Thymus (tissue), 11 donors: ENCODE measurements around the gene USF2. TPM values are rescaled to one million over a fixed set of nuclear protein-coding genes. Genes with fewer than 3 reads are reported as not detected.
"Not testable (repeated sequence)": the region's sequence is repeated elsewhere in the genome, so short reads cannot be mapped to it uniquely, and the experiment has no call there.

Experiments
- DNase-seq, 9 donors: peaks; one replicate each; pipeline ENCODE4 v3.0.0-alpha.2; 2013; ENCODE audit warnings: low spot score in 9 of 9, low read depth in 6 of 9, missing footprints in 1 of 9
- H3K27ac ChIP-seq, 2 donors: one replicate each; pipeline ENCODE4 v1.5.1; 2013; ENCODE audit warnings: control low read depth in 1 of 2, low read depth in 1 of 2, low read length in 1 of 2, mild to moderate bottlenecking in 1 of 2, moderate library complexity in 1 of 2
- H3K27me3 ChIP-seq, 2 donors: one replicate each; pipeline ENCODE4 v1.5.1; 2013; ENCODE audit warnings: low read length in 1 of 2; ENCODE audit not compliant: control insufficient read depth in 2 of 2, insufficient read depth in 1 of 2
- H3K36me3 ChIP-seq, 2 donors: one replicate each; pipeline ENCODE4 v1.5.1; 2013; ENCODE audit warnings: low read length in 1 of 2, mild to moderate bottlenecking in 1 of 2, moderate library complexity in 1 of 2; ENCODE audit not compliant: control insufficient read depth in 2 of 2, insufficient read depth in 2 of 2
- H3K4me1 ChIP-seq, 2 donors: one replicate each; pipeline ENCODE4 v1.5.1; 2013; ENCODE audit warnings: low read length in 2 of 2; ENCODE audit not compliant: control insufficient read depth in 2 of 2, insufficient read depth in 2 of 2
- H3K4me3 ChIP-seq, 2 donors: one replicate each; pipeline ENCODE4 v1.5.1; 2013; ENCODE audit warnings: low read length in 2 of 2, control low read depth in 1 of 2, mild to moderate bottlenecking in 1 of 2
- H3K9me3 ChIP-seq, 2 donors: one replicate each; pipeline ENCODE4 v1.5.1; 2013; ENCODE audit warnings: low read length in 1 of 2, mild to moderate bottlenecking in 1 of 2; ENCODE audit not compliant: control insufficient read depth in 2 of 2, insufficient read depth in 1 of 2
- WGBS: extraction: QIAGEN DNeasy Blood & Tissue Kit; methylation state at CpG from one replicate; pipeline ENCODE4 v1.1.7; 2013; 5-methylcytosine and 5-hydroxymethylcytosine counted together
- polyA plus RNA-seq: library from polyadenylated mRNA; stranded (reverse); fragments of 200-250 nt; gene quantifications from one replicate; pipeline ENCODE4 v1.2.3, GENCODE V29; 2013
- total RNA-seq: library from RNA; stranded (reverse); fragments of 120-200 nt; gene quantifications from one replicate; pipeline ENCODE4 v1.2.4, GENCODE V29; 2013
- donor health status: healthy.

USF2 gene
- total and polyA plus RNA-seq, 2 donors = 58.8 to 151 TPM

DNA sequence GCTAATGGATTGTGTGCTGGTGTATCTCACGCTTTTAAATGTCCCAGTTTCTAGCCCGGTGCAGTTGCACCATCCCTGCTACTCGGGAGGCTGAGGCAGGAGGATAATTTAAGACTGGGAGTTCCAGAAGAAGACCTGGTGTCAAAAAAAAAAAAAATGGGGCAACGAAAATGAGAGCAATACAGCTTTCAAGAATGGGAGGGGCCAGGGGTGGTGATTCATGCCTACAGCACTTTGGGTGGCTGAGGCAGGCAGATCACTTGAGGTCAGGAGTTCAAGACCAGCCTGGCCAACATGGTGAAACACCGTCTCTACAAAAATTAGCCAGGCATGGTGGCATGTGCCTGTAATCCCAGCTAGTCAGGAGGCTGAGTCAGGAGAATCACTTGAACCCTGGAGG lies 17.3 kb downstream of the USF2 start:
- not testable (repeated sequence) for H3K9me3 ChIP-seq, H3K27ac ChIP-seq, H3K4me3 ChIP-seq, DNase-seq, H3K4me1 ChIP-seq, H3K36me3 ChIP-seq
- WGBS = 94% methylated on average over 5 of the region's 5 CpGs
- H3K27me3 ChIP-seq = peaks cover 0 to 18% of the 10 kb centered on the region in 2 donors

DNA sequence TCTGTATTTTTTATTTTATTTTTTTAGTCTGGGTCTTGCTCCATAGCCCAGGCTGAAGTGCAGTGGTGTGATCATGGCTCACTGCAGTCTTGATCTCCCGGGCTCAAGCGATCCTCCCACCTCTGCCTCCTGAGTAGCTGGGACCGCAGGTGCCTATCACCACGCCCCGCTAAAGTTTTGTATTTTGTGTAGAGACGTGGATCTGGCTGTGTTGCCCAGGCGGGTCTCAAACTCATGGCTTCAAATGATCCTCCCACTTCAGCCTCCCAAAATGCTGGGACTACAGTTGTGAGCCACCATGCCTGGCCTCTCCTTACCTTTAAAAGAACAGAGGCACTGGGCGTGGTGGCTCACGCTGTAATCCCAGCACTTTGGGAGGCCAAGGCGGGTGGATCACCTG lies 19.0 kb downstream of the USF2 start:
- 97% methylated on average over 10 of the region's 10 CpGs for WGBS
- no peaks in the 10 kb centered on the region for H3K36me3 ChIP-seq
- no peaks in the 10 kb centered on the region for H3K4me1 ChIP-seq
- no peak overlapping the region for H3K4me3 ChIP-seq
- no peak overlapping the region for H3K27ac ChIP-seq
- peaks cover 0 to 8% of the 10 kb centered on the region in 2 donors for H3K27me3 ChIP-seq
- DNase-seq = no peak
- no peaks in the 10 kb centered on the region for H3K9me3 ChIP-seq

DNA sequence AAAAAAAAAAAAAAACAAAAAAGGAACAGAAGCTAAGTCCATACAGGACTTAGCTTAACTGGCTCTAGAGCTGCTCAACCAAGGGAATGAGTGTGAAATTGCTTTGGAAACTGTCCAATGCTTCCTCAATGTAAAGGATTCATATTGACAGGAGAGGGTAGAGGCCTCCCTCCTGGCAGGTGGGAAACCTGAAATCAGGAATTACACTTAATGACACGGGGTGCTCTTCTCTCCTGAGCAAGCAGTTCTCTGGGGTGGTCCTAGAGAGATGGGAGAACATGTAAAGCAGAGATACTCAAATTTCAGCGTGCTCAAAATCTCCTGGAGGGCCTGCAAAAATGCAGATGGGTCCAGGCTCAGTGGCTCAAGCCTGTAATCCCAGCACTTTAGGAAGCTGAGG lies 19.6 kb downstream of the USF2 start:
- H3K27me3 ChIP-seq = peaks cover 0 to 5% of the 10 kb centered on the region in 2 donors
- H3K27ac ChIP-seq = no peak overlapping the region
- no peak overlapping the region for H3K4me3 ChIP-seq
- H3K4me1 ChIP-seq = no peaks in the 10 kb centered on the region
- no peaks in the 10 kb centered on the region for H3K36me3 ChIP-seq
- H3K9me3 ChIP-seq = no peaks in the 10 kb centered on the region
- WGBS = 88% methylated on average over 2 of the region's 2 CpGs
- no peak for DNase-seq

DNA sequence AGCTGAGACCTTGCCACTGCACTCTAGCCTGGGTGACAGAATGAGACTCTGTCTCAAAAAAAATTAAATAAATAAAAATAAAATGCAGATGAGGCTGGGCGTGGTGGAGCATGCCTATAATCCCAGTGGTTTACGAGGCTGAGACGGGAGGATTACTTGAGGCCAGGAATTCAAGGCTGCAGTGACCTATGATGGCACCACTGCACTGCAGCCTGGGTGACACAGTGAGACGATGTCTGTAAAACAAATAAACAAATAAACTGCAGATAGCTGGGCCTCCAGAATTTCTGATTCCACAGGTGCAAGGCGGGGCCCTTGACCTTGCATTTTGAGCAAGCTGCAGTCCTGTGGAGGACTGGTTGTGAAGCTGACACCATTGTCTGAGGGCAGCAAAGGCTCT lies 20.1 kb downstream of the USF2 start:
- peaks cover 0 to 2% of the 10 kb centered on the region in 2 donors for H3K27me3 ChIP-seq
- 96% methylated on average over 5 of the region's 5 CpGs for WGBS
- no peak for DNase-seq

DNA sequence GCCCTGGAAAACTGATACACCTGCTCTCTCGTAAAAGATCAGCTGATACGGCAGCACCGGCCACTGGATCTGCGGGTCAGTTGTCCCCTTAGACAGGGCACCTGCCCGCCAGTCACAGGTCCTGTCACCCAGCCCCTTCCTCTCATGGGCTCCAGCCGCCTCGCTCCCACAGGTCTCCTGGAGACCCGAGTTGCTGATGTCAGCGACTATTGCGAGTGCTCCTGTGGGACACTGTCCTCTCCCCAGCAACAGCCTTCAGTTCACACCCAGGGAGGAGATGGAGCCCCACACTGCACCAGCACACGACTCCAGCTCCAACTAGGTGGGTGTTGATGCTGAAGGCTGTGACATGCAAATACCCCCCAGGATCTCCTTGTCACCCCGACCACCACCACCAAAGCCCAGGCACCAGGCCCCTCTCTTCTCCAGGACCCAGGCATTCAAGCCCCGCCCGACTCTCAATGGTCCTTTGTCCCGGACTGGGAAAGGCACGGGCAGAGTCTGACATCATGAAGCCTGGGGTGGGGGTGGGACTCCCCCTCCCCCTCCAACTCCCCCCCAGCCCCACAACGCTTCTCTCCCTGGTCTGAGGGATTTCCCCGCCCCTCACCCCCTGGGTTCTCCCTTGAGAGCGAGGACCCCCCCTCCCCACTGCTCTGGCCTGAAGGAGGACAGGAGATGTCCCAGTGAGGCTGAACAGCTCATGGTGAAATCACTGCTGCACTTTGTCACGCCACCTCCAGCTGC lies 21.8 kb downstream of the USF2 start:
- H3K27ac ChIP-seq = no peak overlapping the region
- peaks cover 0 to 3% of the 10 kb centered on the region in 2 donors for H3K4me1 ChIP-seq
- H3K36me3 ChIP-seq = no peaks in the 10 kb centered on the region
- no peaks in the 10 kb centered on the region for H3K9me3 ChIP-seq
- no peak overlapping the region for H3K4me3 ChIP-seq
- peaks cover 0 to 11% of the 10 kb centered on the region in 2 donors for H3K27me3 ChIP-seq
- DNase-seq = no peak
- WGBS = 92% methylated on average over 20 of the region's 20 CpGs

More for the DNA sequence above, 20.1 kb downstream of the USF2 start:
- no peaks in the 10 kb centered on the region for H3K36me3 ChIP-seq
- H3K9me3 ChIP-seq = no peaks in the 10 kb centered on the region
- no peak overlapping the region for H3K27ac ChIP-seq
- no peaks in the 10 kb centered on the region for H3K4me1 ChIP-seq
- no peak overlapping the region for H3K4me3 ChIP-seq

DNA sequence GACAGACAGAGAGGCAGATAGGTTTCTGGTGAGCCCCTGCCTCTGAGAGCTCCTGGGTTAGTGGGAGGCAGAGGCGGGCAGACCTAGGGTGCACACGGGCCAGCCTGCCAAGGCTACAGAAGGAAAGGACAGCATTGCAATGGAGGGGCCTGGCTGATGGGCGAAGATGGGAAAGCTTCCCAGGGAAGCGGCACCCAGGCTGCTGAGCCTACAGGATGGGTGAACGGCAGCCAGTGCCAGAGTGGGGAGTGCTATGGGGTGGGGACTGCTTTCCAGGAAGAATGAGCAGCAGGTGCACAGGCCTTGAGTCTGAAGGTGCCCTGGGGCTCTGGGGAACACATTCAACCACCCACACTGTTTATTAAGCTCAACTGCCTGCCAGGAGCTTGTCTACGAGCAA lies 22.5 kb downstream of the USF2 start:
- Histone ChIP-seq H3K9me3 (no peaks in the 10 kb centered on the region), H3K36me3 (no peaks in the 10 kb centered on the region), H3K27ac (no peak overlapping the region), H3K4me3 (no peak overlapping the region), H3K27me3 (peaks cover 0 to 18% of the 10 kb centered on the region in 2 donors), H3K4me1 (peaks cover 0 to 10% of the 10 kb centered on the region in 2 donors)
- 77% methylated on average over 6 of the region's 6 CpGs for WGBS
- no peak for DNase-seq

DNA sequence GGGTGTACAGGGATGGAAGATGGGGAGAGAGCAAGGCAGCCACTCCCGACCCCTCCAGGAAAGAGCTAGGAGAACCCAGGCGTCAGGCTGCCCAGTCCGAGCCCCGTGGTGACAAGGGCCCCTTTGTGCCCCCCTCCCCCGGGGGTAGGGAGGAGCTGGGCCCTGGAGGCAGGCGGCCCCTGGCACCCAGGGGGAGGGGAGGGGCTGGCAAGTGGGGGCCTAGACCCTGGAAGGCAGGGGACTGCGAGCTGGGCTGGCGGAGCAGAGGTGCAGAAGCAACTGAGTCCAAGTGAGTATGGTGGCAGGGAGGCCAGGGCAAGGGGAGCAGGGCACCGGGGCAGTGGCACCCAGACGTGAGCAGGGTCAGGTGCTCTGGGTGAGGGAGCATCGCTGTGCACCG lies 23.2 kb downstream of the USF2 start, which contains the start of gene MAG:
Gene MAG, plus strand, starts transcription at position 246 of the 400 bp plus-strand sequence. CDS start 3,248 bp downstream, outside the sequence.
- WGBS = 90% methylated on average over 12 of the region's 12 CpGs

DNA sequence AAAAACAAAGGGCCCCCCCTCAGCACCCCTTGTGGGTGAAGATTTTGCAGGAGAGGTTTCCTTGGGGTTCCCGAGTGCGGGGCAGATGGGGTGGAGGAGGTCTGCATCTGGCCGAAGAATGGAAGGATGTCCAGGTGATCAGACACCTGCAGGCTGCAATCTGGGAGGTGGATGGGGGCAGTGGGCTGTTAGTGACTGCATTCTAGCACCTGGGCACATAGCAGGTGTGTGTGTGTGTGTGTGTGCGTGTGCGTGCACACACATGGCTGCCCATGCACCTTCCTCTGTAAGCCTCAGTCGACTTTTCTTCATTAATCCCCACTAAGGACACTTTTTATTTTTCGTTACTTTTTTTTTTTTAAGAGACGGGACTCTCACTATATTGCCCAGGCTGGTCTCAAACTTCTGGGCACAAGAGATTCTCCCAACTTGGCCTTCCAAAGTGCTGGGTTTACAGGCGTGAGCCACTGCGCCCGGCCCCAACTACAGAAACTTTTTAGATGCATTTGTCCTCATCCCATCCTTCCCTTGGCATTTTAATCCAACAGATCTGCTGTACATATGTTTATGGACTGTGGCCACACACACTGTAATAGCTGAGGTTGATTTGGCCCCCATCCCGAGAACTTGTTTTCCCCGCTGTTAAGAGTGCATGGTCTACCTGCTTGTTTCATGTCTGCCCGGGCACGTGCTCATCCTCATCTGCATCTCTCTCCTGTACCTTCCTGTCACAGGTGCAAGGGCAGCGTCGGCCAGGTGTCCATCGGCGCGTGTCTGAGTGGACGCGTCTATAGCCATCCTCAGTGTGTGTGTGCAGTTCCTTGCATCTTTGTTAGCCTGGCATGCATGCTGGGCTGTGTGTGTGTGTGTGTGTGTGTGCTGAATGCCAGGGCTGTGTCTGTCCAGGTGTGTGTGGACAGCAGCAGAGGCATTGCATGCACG lies 23.9 kb downstream of the USF2 start:
- no peak overlapping the region for H3K27ac ChIP-seq
- peaks cover 0 to 19% of the 10 kb centered on the region in 2 donors for H3K27me3 ChIP-seq
- no peak for DNase-seq
- H3K4me3 ChIP-seq = no peak overlapping the region
- H3K9me3 ChIP-seq = no peaks in the 10 kb centered on the region
- H3K36me3 ChIP-seq = no peaks in the 10 kb centered on the region
- H3K4me1 ChIP-seq = peaks cover 0 to 10% of the 10 kb centered on the region in 2 donors
- WGBS = 89% methylated on average over 23 of the region's 23 CpGs

More for the DNA sequence above, 23.2 kb downstream of the USF2 start, which contains the start of gene MAG:
- Histone ChIP-seq H3K4me3 (no peak within 1 kb of the TSS), H3K4me1 (peaks cover 0 to 10% of the 10 kb centered on the region in 2 donors), H3K27me3 (peaks cover 0 to 19% of the 10 kb centered on the region in 2 donors), H3K9me3 (no peaks in the 10 kb centered on the region), H3K27ac (no peak within 1 kb of the TSS), H3K36me3 (no peaks in the 10 kb centered on the region)
- DNase-seq = no peak

DNA sequence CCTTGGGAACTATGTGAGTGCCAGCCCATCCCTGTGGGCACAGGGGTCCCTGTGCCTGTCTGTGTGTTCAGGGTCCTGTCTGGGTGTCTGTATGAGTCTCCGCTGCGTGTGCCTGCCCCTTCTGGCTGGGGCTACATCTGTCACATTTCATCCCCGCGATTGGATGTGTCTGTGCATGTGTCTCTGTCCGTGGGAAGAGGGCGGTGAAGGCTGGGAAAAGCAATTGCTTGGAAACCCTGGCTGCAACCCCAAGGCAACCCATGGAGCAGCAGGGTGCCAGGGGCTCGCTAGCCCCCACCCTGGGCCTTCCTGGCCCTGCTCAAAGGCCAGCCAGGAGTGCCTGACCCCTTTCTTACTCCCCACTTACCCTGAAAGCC lies 24.6 kb downstream of the USF2 start:
- Histone ChIP-seq H3K27ac (no peak overlapping the region), H3K4me1 (peaks cover 0 to 10% of the 10 kb centered on the region in 2 donors), H3K27me3 (peaks cover 0 to 19% of the 10 kb centered on the region in 2 donors), H3K36me3 (no peaks in the 10 kb centered on the region), H3K9me3 (no peaks in the 10 kb centered on the region), H3K4me3 (no peak overlapping the region)
- 94% methylated on average over 7 of the region's 7 CpGs for WGBS
- DNase-seq = no peak
